MCF 10A (cell line): Measurements from ENCODE around the gene ABI1. TPM values are rescaled to one million over a fixed set of nuclear protein-coding genes. Genes with fewer than 3 reads are reported as not detected.

Source experiments
- BruUV-seq: library from RNA; stranded (reverse); fragments of 400-500 nt; replicated peaks from 2 replicates; lab custom pipeline; 2021; lab: Mats Ljungman, UMichigan
- CTCF ChIA-PET: fragments of 300-600 bp; sonication (Branson Sonifier 250); formaldehyde crosslinking; extraction: SDS; loops from one replicate; lab custom pipeline; 2021; ENCODE audit warnings: antibody characterized with exemption, inconsistent platforms; lab: Yijun Ruan, JAX
- POLR2A ChIA-PET: fragments of 300-600, 350-650 bp; sonication (Branson Sonifier 250); formaldehyde crosslinking; extraction: SDS; loops from one replicate; lab custom pipeline; 2020; ENCODE audit warnings: antibody characterized with exemption, inconsistent platforms; lab: Yijun Ruan, JAX
- DNase-seq: peaks from one replicate; pipeline ENCODE4 v3.0.0-alpha.2; 2018; ENCODE audit not compliant: unreplicated experiment
- H3K27ac Mint-ChIP-seq: one replicate; pipeline ENCODE4 v1.8.0; 2022; ENCODE audit warnings: mild to moderate bottlenecking, low read depth, mixed read lengths; ENCODE audit not compliant: unreplicated experiment
- H3K27me3 Mint-ChIP-seq: one replicate; pipeline ENCODE4 v1.8.0; 2022; ENCODE audit warnings: mixed read lengths; ENCODE audit not compliant: insufficient read depth, unreplicated experiment
- H3K36me3 Mint-ChIP-seq: one replicate; pipeline ENCODE4 v1.8.0; 2022; ENCODE audit warnings: mild to moderate bottlenecking, moderate library complexity, mixed read lengths; ENCODE audit not compliant: insufficient read depth, unreplicated experiment
- H3K4me1 Mint-ChIP-seq: one replicate; pipeline ENCODE4 v1.8.0; 2022; ENCODE audit warnings: mixed read lengths; ENCODE audit not compliant: insufficient read depth, unreplicated experiment
- H3K4me3 Mint-ChIP-seq: one replicate; pipeline ENCODE4 v1.8.0; 2022; ENCODE audit warnings: mild to moderate bottlenecking, moderate library complexity, mixed read lengths; ENCODE audit not compliant: unreplicated experiment
- H3K9me3 Mint-ChIP-seq: one replicate; pipeline ENCODE4 v1.8.0; 2022; ENCODE audit warnings: mixed read lengths; ENCODE audit not compliant: unreplicated experiment
- CTCF ChIP-seq: fragments of 200-600 bp; IDR thresholded peaks from one replicate; pipeline ENCODE4 v1.8.0; 2022; ENCODE audit warnings: antibody characterized with exemption, mild to moderate bottlenecking; ENCODE audit not compliant: unreplicated experiment
- intact Hi-C: fragments of 100-400 bp; cut with micrococcal nuclease; formaldehyde crosslinking; loops from 2 replicates; pipeline ENCODE4 v1.14.1; 2022
- total RNA-seq: library from RNA; stranded (reverse); gene quantifications from 2 replicates; pipeline ENCODE4 v1.2.3, GENCODE V29; 2022

The ABI1 gene
- total RNA-seq, 1 experiment from 2014 or later: 53.0 TPM

GRCh38 chr10:26697163-26697921, 163.4 kb downstream of the ABI1 start, which contains the start of gene PDSS1:
Gene PDSS1, plus strand, starts transcription at chr10:26697701. Its CDS starts 11 bp downstream, at chr10:26697712.
- Mint-ChIP-seq H3K4me3 (peak within 1 kb of the TSS; percentile 98), H3K4me1 (peaks cover 13% of the 10 kb centered on the region), H3K27me3 (no peaks in the 10 kb centered on the region), H3K36me3 (no peaks in the 10 kb centered on the region), H3K9me3 (no peaks in the 10 kb centered on the region), H3K27ac (peak within 1 kb of the TSS; percentile 95)
- DNase-seq: peak; percentile 69
- no TSS peak for BruUV-seq
- ChIA-PET POLR2A (interaction anchor here (0.7 to 2.9 kb wide), 18 partner anchors 8 to 185 kb away, joined by 3 to 12 read pairs (median 4); partner anchors contain the start of gene ABI1), CTCF (interaction anchor here (0.5 to 1.8 kb wide), 4 partner anchors 11 to 1194 kb away, joined by 3 to 12 read pairs (median 4); no protein-coding TSS in a partner anchor)
- intact Hi-C loops: loop anchor here (5.0 to 10.0 kb wide), 2 partner anchors 90 to 363 kb away; no protein-coding TSS in a partner anchor
- no peak for TF ChIP-seq CTCF

GRCh38 chr10:26696786-26697162, 164.0 kb downstream of the ABI1 start:
- intact Hi-C loops: loop anchor here (5.0 to 10.0 kb wide), 2 partner anchors 89 to 362 kb away; no protein-coding TSS in a partner anchor
- no peak for TF ChIP-seq CTCF
- BruUV-seq: TSS peak; percentile 88
- H3K36me3 Mint-ChIP-seq: no peaks in the 10 kb centered on the region
- H3K4me3 Mint-ChIP-seq: peak overlapping the region; percentile 98
- peaks cover 13% of the 10 kb centered on the region for H3K4me1 Mint-ChIP-seq
- H3K27ac Mint-ChIP-seq: peak overlapping the region; percentile 95
- POLR2A ChIA-PET: interaction anchor here (0.7 to 2.9 kb wide), 17 partner anchors 9 to 185 kb away, joined by 3 to 12 read pairs (median 4); partner anchors contain the start of gene ABI1
- no peaks in the 10 kb centered on the region for H3K27me3 Mint-ChIP-seq
- DNase-seq: peak; percentile 87
- CTCF ChIA-PET: interaction anchor here (0.6 to 1.8 kb wide), 3 partner anchors 11 to 185 kb away, joined by 3 to 12 read pairs (median 5); no protein-coding TSS in a partner anchor
- H3K9me3 Mint-ChIP-seq: no peaks in the 10 kb centered on the region

Other genes with a start within 250 kb of the ABI1 start
- gene PDSS1, start 163.3 kb downstream of the ABI1 start, total RNA-seq: 9.1 and 14.3 TPM in 2 replicates
- 6.5 and 7.3 TPM in 2 replicates for gene ANKRD26, start 239.5 kb upstream of the ABI1 start, total RNA-seq